A549 (cell line): Measurements from ENCODE around the gene SBF1.

Source experiments
- BHLHE40 ChIP-seq: IDR thresholded peaks from 2 replicates; pipeline ENCODE4 v1.6.1; 2012; ENCODE audit warnings: low read depth, low read length, inconsistent platforms
- CBX8 ChIP-seq: fragments of 200-600 bp; sonication (generic); IDR thresholded peaks from 2 replicates; pipeline ENCODE4 v1.6.1; 2016
- CTCF ChIP-seq: fragments of >200 bp; sonication (Bioruptor Twin); formaldehyde crosslinking; IDR thresholded peaks from 3 replicates; pipeline ENCODE4 v1.5.1; 2016
- FOSL2 ChIP-seq, 2 experiments: fragments of 450-650 bp in 1 of 2; fragments of >200 bp in 1 of 2; sonication (Bioruptor Twin) in 1 of 2; formaldehyde crosslinking; IDR thresholded peaks; 2 replicates each; pipeline versions ENCODE4 v1.5.0 to v1.6.1; 2016 to 2020; ENCODE audit warnings: mild to moderate bottlenecking in 1 of 2, moderate library complexity in 1 of 2
- HOXB13 ChIP-seq: fragments of 250-450 bp; sonication (Bioruptor Pico); IDR thresholded peaks from 2 replicates; pipeline ENCODE4 v1.5.0; 2020; ENCODE audit warnings: low read depth, mild to moderate bottlenecking, moderate library complexity
- HOXB5 ChIP-seq: fragments of 250-450 bp; sonication (Bioruptor Pico); IDR thresholded peaks from 2 replicates; pipeline ENCODE4 v1.5.0; 2020; ENCODE audit warnings: mild to moderate bottlenecking, moderate library complexity
- JUN ChIP-seq, 2 experiments: fragments of >200 bp; sonication (Bioruptor Twin); formaldehyde crosslinking; IDR thresholded peaks; 2 replicates in 1 of 2; 3 replicates in 1 of 2; pipeline ENCODE4 v1.6.1; 2016 to 2017
- JUNB ChIP-seq: fragments of >200 bp; sonication (Bioruptor Twin); formaldehyde crosslinking; IDR thresholded peaks from 2 replicates; pipeline ENCODE4 v1.6.1; 2016
- KDM1A ChIP-seq: fragments of 200-600 bp; sonication (generic); IDR thresholded peaks from 2 replicates; pipeline ENCODE4 v1.6.1; 2016; ENCODE audit warnings: low read depth, mild to moderate bottlenecking
- MAFK ChIP-seq: fragments of 450-650 bp; IDR thresholded peaks from 2 replicates; pipeline ENCODE4 v1.6.1; 2014; ENCODE audit not compliant: partially characterized antibody
- NR3C1 ChIP-seq: fragments of >200 bp; sonication (Bioruptor Twin); formaldehyde crosslinking; IDR thresholded peaks from 3 replicates; pipeline ENCODE4 v1.6.1; 2017
- RAD21 ChIP-seq, 2 experiments: fragments of >200 bp in 1 of 2; sonication (Bioruptor Twin) in 1 of 2; formaldehyde crosslinking in 1 of 2; IDR thresholded peaks in 1 of 2; conservative IDR thresholded peaks in 1 of 2; 2 replicates in 1 of 2; 3 replicates in 1 of 2; pipeline ENCODE4 v1.6.1; 2012 to 2018; ENCODE audit warnings: inconsistent platforms in 1 of 2
- REST ChIP-seq: fragments of 200-600 bp; sonication (generic); IDR thresholded peaks from 2 replicates; pipeline ENCODE4 v1.6.1; 2016; ENCODE audit warnings: antibody characterized with exemption, mild to moderate bottlenecking, moderate library complexity
- RNF2 ChIP-seq: fragments of 200-600 bp; sonication (generic); IDR thresholded peaks from 2 replicates; pipeline ENCODE4 v1.6.1; 2016; ENCODE audit warnings: low read depth, mild to moderate bottlenecking, antibody characterized with exemption, moderate library complexity, borderline replicate concordance

GRCh38 chr22:50470491-50470890, 4.3 kb downstream of the SBF1 start:
- TF ChIP-seq CTCF (no peak), CBX8 (no peak), BHLHE40 (no peak), MAFK (no peak), HOXB13 (CRISPR knock-in tag) (no peak), JUNB (no peak), RNF2 (no peak), FOSL2 (IDR thresholded peaks at IDR 0.05) (no peak), FOSL2 (CRISPR knock-in tag; IDR thresholded peaks at IDR 0.05) (no peak), REST (no peak), NR3C1 (no peak), KDM1A (no peak), RAD21 (conservative IDR thresholded peaks at IDR 0.05 in 1 of 2, IDR thresholded peaks at IDR 0.05 in 1 of 2) (no peak), JUN (IDR thresholded peaks at IDR 0.05) (no peak), HOXB5 (CRISPR knock-in tag) (no peak)
